HG03342 (cell line): ENCODE results near the gene DDIT3.
"Not testable (repeated sequence)": the region's sequence is repeated elsewhere in the genome, so short reads cannot be mapped to it uniquely, and the experiment has no call there.

Experiments used
- ATAC-seq: cut with Tn5 transposase; IDR thresholded peaks from one replicate; pipeline ENCODE4 v1.9.1; 2021; ENCODE audit warnings: mild to moderate bottlenecking, moderate library complexity; ENCODE audit not compliant: unreplicated experiment

The DDIT3 gene

DNA sequence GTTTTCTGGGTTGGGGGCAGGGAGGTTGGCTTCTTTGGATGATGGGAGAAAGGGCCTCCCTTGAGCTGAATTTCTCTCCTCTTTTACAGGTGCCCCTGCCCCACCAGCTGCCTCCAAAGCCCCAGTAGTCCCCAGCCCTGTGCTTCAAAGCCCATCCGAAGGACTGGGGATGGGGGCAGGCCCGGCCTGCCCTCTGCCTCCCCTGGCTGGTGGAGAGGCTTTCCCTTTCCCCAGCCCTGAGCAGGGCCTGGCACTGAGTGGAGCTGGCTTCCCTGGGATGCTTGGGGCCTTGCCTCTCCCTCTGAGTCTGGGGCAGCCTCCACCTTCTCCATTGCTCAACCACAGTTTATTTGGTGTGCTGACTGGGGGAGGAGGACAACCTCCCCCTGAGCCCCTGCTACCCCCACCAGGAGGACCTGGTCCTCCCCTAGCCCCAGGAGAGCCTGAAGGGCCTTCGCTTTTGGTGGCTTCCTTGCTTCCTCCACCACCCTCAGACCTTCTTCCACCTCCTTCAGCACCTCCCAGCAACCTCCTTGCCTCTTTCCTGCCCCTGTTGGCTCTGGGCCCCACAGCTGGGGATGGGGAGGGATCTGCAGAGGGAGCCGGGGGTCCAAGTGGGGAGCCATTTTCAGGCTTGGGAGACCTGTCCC is 6.3 kb upstream of the DDIT3 start:
- no peak for ATAC-seq

DNA sequence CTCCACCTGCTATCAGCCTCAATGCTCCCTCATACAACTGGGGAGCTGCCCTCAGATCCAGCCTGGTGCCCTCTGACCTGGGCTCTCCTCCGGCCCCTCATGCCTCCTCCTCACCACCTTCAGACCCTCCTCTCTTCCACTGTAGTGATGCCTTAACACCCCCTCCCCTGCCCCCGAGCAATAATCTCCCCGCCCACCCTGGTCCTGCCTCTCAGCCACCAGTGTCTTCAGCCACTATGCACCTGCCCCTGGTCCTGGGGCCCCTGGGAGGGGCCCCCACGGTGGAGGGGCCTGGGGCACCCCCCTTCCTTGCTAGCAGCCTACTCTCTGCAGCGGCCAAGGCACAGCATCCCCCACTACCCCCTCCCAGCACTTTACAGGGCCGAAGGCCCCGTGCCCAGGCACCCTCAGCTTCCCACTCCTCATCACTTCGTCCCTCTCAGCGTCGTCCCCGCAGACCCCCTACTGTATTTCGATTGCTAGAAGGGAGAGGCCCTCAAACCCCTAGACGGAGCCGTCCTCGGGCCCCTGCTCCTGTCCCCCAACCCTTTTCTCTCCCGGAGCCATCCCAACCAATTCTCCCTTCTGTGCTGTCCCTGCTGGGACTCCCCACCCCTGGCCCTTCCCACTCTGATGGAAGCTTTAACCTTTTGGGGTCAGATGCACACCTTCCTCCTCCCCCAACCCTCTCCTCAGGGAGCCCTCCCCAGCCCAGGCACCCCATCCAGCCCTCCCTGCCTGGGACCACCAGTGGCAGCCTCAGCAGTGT is 5.5 kb upstream of the DDIT3 start:
- ATAC-seq, result no peak

DNA sequence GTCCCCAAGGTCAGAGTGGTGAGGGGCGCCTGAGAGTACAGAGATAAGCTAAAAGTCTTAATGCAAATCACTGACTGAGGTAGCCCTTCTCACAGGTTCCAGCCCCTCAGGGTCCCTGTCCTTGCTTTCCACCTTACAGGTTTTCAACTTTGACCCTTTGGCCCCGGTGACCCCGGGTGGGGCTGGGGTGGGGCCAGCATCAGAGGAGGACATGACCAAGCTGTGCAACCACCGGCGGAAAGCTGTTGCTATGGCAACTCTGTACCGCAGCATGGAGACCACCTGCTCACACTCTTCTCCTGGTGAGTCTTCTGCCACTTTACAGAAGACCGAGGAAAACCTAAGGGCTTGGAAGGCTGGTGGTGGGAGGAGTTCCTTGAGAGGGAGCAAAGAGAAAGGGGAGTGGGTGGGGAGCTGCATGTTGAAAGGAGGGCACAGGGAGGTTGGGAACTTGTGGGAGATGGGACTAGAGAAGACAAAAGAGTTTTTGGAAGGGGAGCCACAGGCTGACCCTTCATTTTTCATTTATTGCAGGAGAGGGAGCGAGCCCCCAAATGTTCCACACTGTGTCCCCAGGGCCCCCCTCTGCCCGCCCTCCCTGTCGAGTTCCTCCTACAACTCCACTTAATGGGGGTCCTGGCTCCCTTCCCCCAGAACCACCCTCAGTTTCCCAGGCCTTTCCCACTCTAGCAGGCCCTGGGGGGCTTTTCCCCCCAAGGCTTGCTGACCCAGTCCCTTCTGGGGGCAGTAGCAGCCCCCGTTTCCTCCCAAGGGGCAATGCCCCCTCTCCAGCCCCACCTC is 4.7 kb upstream of the DDIT3 start:
- no peak for ATAC-seq

DNA sequence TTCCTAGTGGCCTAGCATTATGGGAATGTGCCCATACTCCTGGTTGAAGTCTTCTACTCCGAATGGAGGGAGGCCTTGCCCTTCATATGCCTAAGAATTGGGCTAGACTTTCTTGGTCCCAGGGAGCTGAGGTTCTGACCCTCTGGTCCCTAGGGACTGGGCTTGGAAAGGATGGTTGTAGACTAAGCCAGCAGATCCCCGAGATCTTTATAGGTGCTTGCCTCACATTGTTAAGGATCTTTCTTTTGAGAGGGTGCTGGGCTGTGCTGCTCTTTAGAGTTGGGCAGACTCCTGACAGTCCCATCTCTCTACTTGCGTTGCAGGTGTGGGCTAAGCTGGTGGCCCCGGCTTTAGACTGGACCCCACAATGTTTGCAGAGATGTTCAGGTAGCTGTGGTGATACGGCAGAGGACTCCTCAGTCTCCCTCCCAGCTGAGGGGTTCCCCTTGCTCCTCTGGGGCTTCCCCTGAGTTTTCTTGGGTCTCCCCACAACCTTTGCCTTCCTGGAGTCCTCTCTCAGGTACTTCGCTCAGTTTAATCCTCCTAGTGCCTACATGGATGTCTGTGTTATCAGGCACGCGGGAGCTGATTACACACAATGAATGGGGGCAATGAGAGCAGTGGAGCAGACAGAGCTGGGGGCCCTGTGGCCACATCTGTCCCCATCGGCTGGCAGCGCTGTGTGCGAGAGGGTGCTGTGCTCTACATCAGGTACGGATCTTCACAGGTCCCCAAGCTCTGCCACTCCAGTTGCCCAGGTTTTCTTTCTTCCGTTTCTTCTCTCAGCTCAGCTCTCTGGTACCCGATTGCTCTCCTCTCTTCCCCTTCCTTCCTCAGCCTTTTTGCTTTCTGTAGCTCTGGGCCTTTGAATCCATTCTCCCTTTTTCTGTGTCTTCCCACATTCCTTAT is 3.6 kb upstream of the DDIT3 start:
- no peak for ATAC-seq

DNA sequence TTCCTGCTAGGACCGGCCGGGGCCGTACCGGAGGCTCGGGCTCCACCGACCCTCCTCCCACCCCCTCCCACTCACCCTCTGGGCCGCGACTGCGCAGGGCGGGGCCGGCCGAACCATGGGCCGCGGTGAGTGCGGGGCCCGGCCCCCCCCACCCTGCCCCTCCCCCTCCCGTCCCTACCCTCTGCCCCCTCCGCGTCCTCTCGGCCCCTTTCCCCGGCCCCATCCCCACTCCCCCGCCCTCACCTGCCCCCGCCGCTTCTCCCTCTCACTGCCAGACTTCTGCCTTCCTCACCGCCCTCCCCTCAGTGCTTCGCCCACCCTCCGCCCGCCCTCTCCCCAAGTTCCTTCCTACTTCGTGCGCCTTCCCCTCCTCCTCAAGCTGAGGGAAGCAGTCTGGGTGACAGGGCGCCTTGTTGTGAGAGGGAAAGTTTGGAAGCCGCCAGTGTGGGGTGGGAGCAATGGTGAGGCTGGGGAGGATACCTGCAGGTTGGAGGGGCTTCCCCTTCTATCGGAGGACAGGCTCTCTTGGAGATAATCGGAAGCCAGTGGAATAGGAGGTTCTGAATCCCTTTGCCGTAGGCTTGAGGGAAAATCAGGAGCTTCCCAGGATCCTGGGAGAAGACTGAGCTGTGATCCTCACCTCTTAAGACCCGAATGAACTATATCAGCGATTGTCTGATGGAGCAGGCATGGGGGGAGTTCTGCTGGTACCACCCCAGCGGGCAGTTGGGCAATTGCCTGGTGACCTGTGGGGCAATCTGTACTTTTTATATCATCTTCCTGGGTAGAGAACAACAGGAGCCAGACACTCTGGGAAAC is 2.8 kb upstream of the DDIT3 start:
- no peak for ATAC-seq

DNA sequence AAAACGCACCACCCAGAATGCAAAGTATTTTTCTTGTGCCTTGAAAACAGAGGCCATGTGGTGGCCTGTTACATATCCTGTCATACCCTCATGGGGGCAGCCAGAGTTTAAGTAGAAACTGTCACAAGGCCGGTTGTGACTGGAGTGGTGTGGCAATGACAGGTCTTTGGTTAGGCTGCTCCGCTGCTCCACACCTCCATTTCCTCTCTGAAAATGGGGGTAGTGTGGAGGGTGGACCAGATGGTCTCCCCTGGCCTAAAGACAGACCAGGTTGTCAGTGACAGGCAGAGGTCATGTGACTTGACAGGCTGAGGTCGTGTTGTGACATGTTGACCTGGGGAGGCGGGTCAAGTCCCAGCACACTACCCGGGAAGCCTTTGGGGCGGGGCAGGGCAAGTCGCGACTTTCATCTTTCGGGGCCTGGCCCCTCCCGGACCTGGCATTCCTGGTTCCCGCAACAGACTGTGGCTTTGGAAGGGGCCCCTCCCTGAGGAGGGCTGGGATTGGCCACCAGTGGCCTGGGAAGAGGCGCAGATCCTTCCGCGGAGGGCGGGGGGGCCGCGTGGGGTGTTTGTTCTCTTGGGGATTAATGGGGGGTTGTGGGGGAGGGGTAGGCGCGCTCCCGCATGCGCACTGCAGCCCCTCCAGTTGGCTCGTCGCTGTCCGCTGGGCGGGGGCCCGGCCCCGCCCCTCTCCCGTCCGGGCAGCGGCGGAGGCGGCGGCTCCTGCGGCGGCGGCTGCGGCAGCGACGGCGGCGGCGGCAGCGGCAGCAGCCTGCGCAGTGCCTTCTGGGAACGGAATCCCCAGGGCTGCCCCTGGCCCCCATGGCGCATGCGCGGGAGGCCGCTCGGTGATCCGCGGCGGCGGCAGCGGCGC is 1.9 kb upstream of the DDIT3 start, which contains the start of gene MBD6:
Gene MBD6 (plus strand): TSS at position 814 of the 876 bp plus-strand sequence. CDS start 1,480 bp downstream, outside the sequence.
- peak; percentile 37 for ATAC-seq

- ATAC-seq, result no peak
These were observed 1.3 kb upstream of the DDIT3 start for GRCh38 chr12:57521525-57522010.

- peak; percentile 2 for ATAC-seq
These were observed 590 bp downstream of the DDIT3 start for GRCh38 chr12:57519796-57520052.

- no peak for ATAC-seq
These were observed 1.2 kb downstream of the DDIT3 start for GRCh38 chr12:57518920-57519795.

- ATAC-seq, result no peak
These were observed 2.0 kb downstream of the DDIT3 start for GRCh38 chr12:57518176-57518919.

DNA sequence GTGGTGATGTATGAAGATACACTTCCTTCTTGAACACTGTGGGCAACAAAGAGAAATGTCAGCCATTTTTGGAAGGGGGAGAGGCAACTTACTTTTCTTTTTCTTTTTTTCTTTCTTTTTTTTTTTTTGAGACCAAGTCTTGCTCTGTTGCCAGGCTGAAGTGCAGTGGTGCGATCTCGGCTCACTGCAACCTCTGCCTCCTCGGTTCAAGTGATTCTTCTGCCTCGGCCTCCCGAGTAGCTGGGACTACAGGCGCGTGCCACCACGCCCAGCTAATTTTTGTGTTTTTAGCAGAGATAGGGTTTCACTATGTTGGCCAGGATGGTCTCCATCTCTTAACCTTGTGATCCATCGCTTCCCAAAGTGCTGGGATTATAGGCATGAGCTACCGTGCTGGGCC is 2.6 kb downstream of the DDIT3 start:
- not testable (repeated sequence) for ATAC-seq

- no peak for ATAC-seq
These were observed 3.1 kb downstream of the DDIT3 start for GRCh38 chr12:57517187-57517586.

DNA sequence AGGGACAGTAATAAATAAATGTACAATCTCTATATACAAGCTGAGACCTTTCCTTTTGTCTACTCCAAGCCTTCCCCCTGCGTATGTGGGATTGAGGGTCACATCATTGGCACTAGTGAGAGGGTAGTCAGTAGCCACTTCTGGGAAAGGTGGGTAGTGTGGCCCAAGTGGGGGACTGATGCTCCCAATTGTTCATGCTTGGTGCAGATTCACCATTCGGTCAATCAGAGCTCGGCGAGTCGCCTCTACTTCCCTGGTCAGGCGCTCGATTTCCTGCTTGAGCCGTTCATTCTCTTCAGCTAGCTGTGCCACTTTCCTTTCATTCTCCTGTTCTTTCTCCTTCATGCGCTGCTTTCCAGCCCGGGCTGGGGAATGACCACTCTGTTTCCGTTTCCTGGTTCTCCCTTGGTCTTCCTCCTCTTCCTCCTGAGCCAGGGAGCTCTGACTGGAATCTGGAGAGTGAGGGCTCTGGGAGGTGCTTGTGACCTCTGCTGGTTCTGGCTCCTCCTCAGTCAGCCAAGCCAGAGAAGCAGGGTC is 3.6 kb downstream of the DDIT3 start:
- no peak for ATAC-seq

DNA sequence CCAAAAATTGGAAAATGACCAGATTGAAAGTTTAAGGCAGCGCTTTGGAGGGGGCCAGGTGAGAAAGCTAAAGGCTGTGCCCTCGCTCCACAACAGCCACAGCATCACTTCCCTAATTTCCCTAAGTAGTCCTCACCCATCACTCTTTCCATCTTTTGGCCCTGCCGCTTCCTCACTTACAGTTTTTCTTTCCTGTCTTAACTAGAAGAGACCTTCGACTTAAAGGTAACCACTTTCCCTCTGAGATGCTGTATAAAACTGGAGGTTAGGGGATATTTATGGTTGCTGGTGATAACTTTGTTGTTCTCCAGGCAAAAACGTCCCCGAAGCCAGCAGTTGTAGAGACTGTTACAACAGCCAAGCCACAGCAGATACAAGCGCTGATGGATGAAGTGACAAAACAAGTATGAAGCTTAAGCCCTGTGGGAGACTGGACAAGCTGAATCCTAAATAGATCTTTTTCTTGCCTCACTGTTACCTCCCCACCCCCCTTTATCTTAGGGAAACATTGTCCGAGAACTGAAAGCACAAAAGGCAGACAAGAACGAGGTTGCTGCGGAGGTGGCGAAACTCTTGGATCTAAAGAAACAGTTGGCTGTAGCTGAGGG is 4.3 kb downstream of the DDIT3 start:
- no peak for ATAC-seq

DNA sequence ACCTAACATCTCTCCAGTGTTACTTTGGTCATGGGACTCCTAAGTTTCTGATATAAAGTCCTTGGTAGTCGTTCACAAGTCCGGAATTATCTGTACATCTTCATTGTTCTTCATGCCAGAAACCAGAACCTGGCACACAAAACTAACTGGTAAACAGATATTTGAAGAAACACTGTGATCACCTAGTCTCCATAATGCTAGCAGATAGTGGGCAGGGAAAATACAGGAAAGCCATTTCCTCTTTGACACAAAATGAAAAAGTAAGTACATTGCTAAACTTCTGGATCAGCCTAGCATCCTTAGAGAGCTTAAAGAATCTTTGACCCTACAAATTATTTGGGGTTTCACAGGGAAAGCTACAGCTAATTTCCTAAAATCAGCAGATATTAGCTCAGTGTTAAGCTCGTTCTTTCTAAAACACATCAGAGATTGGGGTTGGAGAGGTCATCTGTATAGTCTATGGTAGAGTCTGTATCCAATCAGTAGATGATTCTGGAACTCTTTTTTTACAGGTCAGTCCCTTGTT is 4.8 kb downstream of the DDIT3 start:
- no peak for ATAC-seq

GRCh38 chr12:57514720-57515407 is 5.5 kb downstream of the DDIT3 start:
- no peak for ATAC-seq
